ENCODE results near the gene CYSLTR1. TPM values are rescaled to one million over a fixed set of nuclear protein-coding genes. Genes with fewer than 3 reads are reported as not detected.
"Not testable (repeated sequence)": the region's sequence is repeated elsewhere in the genome, so short reads cannot be mapped to it uniquely, and the experiment has no call there.

The CYSLTR1 gene
- polyA plus RNA-seq, result 1 to 10 TPM in 2 of 3 donors, under 1 TPM in 1; 0.33 to 2.6 (median 1.8) TPM

GRCh38 chrX:78327370-78328086 lies at the start of gene CYSLTR1:
Gene CYSLTR1 (minus strand): TSS chrX:78327611. CDS start chrX:78273746, 53,865 bp downstream.
- 13 to 22% (median 22%) methylated on average over 7 of the region's 7 CpGs for WGBS, 3 donors
- H3K27ac ChIP-seq (ENCODE audit: low read depth, low read length), result no peak within 1 kb of the TSS

DNA sequence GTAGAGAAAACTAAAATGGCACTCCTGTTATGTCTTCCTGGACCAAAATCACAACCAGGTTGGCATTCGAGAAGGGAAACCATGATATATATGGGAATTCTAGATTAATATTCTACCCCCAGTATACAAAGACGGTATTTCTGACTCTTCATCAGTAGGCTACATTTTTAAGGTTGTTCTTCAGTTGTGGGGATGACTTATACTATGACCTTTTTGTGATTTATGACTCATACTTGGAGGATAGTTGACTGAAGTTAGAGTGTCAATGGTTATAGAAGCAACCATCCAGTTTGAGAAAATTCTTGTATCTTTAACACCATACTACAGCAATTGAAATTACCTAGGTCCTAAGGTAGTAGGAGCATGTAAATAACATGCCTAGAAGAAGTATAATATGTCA lies 49.8 kb upstream of the CYSLTR1 start:
- 67 to 97% (median 83%) methylated on average over 2 of the region's 2 CpGs for WGBS, 3 donors
- no peak overlapping the region for H3K27ac ChIP-seq (ENCODE audit: low read depth, low read length)

DNA sequence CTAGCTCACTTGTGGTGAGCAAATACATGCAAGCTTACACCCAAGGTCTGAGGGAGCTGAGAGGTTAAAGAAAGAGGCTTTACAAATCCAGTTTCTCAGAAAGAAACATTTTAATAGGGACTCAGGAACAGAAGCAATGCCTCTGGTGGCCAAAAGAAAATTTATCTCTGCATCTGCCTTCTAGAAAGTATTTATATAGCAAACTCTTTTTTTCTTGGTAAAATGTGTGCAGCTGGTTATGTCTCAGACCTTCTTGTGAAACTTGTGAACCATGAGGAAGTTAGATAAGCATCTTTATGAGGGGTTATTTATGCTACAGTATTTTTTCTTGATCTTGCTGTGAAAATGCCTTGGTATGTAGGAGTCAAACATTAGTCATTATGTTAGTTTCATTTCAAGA lies 48.5 kb upstream of the CYSLTR1 start:
- no peak overlapping the region for H3K27ac ChIP-seq (ENCODE audit: low read depth, low read length)

- no peak overlapping the region for H3K27ac ChIP-seq (ENCODE audit: low read depth, low read length)
- WGBS, 3 donors, result 40 to 91% (median 75%) methylated on average over 1 of the region's 1 CpG
Observed at GRCh38 chrX:78366576-78366975, 39.2 kb upstream of the CYSLTR1 start.

- 73 to 96% (median 92%) methylated on average over 4 of the region's 4 CpGs for WGBS, 3 donors
- no peak overlapping the region for H3K27ac ChIP-seq (ENCODE audit: low read depth, low read length)
Observed at GRCh38 chrX:78357342-78358055, 30.1 kb upstream of the CYSLTR1 start.

GRCh38 chrX:78333521-78333920 lies 6.1 kb upstream of the CYSLTR1 start:
- no peak overlapping the region for H3K27ac ChIP-seq (ENCODE audit: low read depth, low read length)

GRCh38 chrX:78331708-78332107 lies 4.3 kb upstream of the CYSLTR1 start:
- 22 to 60% (median 50%) methylated on average over 1 of the region's 1 CpG for WGBS, 3 donors
- H3K27ac ChIP-seq (ENCODE audit: low read depth, low read length), result no peak overlapping the region

DNA sequence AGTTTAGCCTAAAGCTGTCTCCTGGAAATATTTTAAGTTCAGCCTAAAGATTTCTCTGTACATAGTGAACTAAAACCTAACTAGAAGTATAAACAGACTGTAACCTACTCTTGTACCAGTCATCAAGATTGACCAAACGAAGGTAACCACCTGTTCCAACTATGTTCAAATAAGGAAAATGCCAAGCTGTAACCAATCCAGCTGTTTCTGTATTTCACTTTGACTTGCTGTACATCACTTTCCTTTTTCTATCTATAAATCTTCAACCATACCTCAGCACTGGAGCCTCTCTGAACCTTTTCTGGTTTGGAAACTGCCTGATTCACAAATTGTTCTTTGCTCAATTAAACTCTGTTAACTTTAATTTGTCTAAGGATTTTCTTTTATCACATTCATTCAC lies 3.1 kb upstream of the CYSLTR1 start:
- 40 to 78% (median 41%) methylated on average over 1 of the region's 1 CpG for WGBS, 3 donors
- no peak overlapping the region for H3K27ac ChIP-seq (ENCODE audit: low read depth, low read length)

- 78 to 91% (median 87%) methylated on average over 2 of the region's 2 CpGs for WGBS, 3 donors
Observed at GRCh38 chrX:78330068-78330467, 2.7 kb upstream of the CYSLTR1 start.

DNA sequence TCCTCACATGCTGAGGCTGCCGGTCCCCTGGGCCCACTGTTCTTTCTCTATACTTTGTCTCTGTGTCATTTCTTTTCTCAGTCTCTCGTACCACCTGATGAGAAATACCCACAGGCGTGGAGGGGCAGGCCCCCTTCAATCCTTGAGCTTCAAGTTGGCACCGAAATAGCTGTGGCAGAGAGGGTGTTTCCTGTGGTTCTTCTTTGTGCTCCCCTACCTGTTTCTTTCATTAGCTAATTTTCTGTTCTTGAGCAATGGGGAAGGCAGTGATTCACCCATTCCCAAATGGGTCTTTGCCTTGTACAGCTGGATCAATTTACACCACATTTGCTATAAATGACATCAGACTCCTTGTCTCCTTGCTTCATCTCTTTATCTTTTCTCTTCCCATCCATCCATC lies 2.1 kb upstream of the CYSLTR1 start:
- no peak overlapping the region for H3K27ac ChIP-seq (ENCODE audit: low read depth, low read length)
- 60 to 75% (median 67%) methylated on average over 4 of the region's 4 CpGs for WGBS, 3 donors

More at GRCh38 chrX:78330068-78330467, 2.7 kb upstream of the CYSLTR1 start:
- no peak overlapping the region for H3K27ac ChIP-seq (ENCODE audit: low read depth, low read length)

DNA sequence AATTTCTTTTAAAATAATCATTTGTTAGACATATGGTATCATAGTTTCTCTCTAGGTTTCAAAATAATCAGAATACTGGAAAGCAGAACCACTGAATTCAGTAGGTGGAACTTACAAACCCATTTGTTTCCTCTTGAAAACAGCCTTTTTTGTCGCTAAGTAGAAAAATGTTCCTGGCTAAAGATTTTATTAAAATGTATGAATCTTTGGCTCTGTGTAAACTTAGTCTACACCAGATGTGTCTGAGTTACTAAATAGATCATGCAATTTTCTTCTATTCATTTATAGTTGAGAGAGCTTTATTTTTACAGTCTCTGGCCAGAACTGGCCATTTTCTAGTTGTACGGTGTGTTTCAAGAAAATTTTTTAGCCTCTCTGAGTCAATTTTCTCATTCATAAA lies 1.0 kb downstream of the CYSLTR1 start:
- 19 to 57% (median 46%) methylated on average over 2 of the region's 2 CpGs for WGBS, 3 donors
- no peak overlapping the region for H3K27ac ChIP-seq (ENCODE audit: low read depth, low read length)

GRCh38 chrX:78322863-78323262 lies 4.5 kb downstream of the CYSLTR1 start:
- no peak overlapping the region for H3K27ac ChIP-seq (ENCODE audit: low read depth, low read length)

- no peak overlapping the region for H3K27ac ChIP-seq (ENCODE audit: low read depth, low read length)
Observed at GRCh38 chrX:78321809-78322208, 5.6 kb downstream of the CYSLTR1 start.

DNA sequence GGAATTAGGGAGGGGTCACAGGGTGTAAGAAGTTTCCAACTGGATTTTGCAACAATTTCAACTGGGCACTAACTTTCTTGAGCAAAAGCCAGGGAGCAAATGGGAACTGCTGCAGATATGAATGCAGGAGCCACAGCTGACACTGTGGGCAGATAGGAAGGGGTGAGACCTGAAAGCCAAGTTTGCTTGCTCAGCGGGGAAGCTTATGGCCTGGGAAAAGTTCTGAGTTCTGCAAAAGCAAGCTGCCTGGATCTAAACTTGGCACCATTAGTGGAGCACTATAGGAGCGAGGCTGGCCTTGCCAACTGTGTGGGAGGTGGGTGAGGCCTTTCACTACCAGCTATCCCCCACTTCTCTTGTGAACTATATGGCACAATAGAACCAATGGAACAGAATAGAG lies 11.1 kb downstream of the CYSLTR1 start:
- H3K27ac ChIP-seq (ENCODE audit: low read depth, low read length), result no peak overlapping the region
- WGBS, 3 donors, result 37 to 66% (median 51%) methylated on average over 2 of the region's 2 CpGs

More at GRCh38 chrX:78321809-78322208, 5.6 kb downstream of the CYSLTR1 start:
- 15 to 27% (median 22%) methylated on average over 1 to 2 of the region's 2 CpGs for WGBS, 3 donors

GRCh38 chrX:78315745-78316144 lies 11.7 kb downstream of the CYSLTR1 start:
- H3K27ac ChIP-seq (ENCODE audit: low read depth, low read length), result no peak overlapping the region
- WGBS, 3 donors, result 58 to 95% (median 62%) methylated on average over 2 of the region's 2 CpGs

DNA sequence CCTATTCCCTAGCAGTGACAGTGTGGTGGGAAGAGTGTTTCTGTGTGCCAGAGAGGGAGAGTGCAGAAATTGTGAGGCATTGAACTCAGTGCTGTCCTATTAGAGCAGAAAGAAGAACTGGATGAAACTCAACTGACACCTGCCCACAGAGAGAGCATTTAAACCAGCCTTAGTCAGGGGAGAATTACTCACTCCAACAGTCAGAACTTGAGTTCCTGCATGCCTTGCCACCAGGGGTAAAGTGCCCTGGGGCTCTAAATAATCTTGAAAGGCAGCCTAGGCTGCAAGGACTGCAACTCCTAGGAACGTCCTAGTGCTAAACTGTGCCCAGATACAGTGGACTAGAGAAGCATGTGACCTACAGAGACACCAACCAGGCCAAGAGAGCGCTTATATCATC lies 12.8 kb downstream of the CYSLTR1 start:
- no peak overlapping the region for H3K27ac ChIP-seq (ENCODE audit: low read depth, low read length)
- 38 to 75% (median 58%) methylated on average over 2 of the region's 2 CpGs for WGBS, 3 donors

GRCh38 chrX:78313526-78313925 lies 13.9 kb downstream of the CYSLTR1 start:
- 37 to 57% (median 40%) methylated on average over 3 of the region's 3 CpGs for WGBS, 3 donors
- H3K27ac ChIP-seq (ENCODE audit: low read depth, low read length), result no peak overlapping the region

DNA sequence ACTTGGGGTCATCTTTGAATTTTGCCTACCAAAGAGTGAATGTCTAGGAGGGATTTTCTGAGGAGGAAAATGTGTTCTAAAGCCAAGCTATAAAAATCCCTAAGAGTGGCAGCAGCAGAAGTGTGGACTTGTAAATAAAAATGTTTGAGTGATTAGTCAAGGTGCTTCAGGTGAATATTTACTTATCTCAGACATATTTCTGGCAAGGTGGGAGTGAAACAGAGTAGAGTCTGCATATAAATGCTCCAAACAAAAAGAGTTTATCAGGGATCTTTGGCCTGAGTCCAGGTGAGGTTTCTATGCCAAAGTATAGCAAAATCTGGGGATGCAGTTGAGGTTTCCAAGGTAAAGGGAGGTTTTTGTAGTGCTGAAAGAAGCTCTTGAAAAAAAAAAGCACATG lies 19.7 kb downstream of the CYSLTR1 start:
- no peak overlapping the region for H3K27ac ChIP-seq (ENCODE audit: low read depth, low read length)

- WGBS, 3 donors, result 75 to 95% (median 93%) methylated on average over 2 of the region's 2 CpGs
Observed at GRCh38 chrX:78303086-78303485, 24.3 kb downstream of the CYSLTR1 start.

DNA sequence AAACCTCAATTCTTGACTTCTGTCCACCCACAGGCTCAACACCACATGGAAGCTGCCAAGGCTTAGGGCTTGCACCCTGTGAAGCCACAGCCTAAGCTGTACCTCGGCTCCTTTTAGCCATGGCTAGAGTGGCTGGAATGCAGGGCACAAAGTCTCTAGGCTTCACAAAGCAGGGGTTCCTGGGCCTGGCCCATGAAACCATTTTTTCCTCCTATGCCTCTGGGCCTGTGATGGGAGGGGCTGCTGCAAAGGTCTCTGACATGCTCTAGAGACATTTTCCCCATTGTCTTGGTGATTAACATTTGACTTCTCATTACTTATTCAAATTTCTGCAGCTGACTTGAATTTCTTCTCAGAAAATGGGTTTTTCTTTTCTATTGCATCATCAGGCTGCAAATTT lies 26.5 kb downstream of the CYSLTR1 start:
- 58 to 97% (median 83%) methylated on average over 1 of the region's 1 CpG for WGBS, 3 donors
- not testable (repeated sequence) for H3K27ac ChIP-seq (ENCODE audit: low read depth, low read length)

More at GRCh38 chrX:78303086-78303485, 24.3 kb downstream of the CYSLTR1 start:
- no peak overlapping the region for H3K27ac ChIP-seq (ENCODE audit: low read depth, low read length)

All from adipose tissue (tissue), 3 donors.